OCI-LY7 (cell line): ENCODE measurements around the gene RACGAP1. TPM values are rescaled to one million over a fixed set of nuclear protein-coding genes. Genes with fewer than 3 reads are reported as not detected.

Source experiments
- BruUV-seq: library from RNA; stranded (reverse); fragments of 400-500 nt; replicated peaks from 2 replicates; lab custom pipeline; 2021; lab: Mats Ljungman, UMichigan
- CTCF ChIA-PET: fragments of 300-600 bp; sonication (Branson Sonifier 250); formaldehyde crosslinking; loops from one replicate; lab custom pipeline; 2022; ENCODE audit warnings: antibody characterized with exemption; ENCODE audit not compliant: unreplicated experiment; lab: Charles Lee
- POLR2A ChIA-PET: fragments of 300-600 bp; sonication (Branson Sonifier 250); formaldehyde crosslinking; loops from one replicate; lab custom pipeline; 2022; ENCODE audit warnings: antibody characterized with exemption; lab: Charles Lee
- DNase-seq: peaks from one replicate; pipeline ENCODE4 v3.0.0-alpha.2; 2015; ENCODE audit warnings: low spot score
- H2AFZ ChIP-seq: fragments of 200-600 bp; sonication (generic), shearing (Covaris generic); 2 replicates; pipeline ENCODE4 v1.6.1; 2014; ENCODE audit warnings: mild to moderate bottlenecking, antibody characterized with exemption, low read length, moderate library complexity
- H3K27ac ChIP-seq: fragments of 200-600 bp; sonication (generic); 2 replicates; pipeline ENCODE4 v1.5.1; 2014; ENCODE audit warnings: mixed run types, low read depth, mild to moderate bottlenecking, moderate library complexity, low read length, inconsistent platforms; ENCODE audit not compliant: poor library complexity, severe bottlenecking
- H3K36me3 ChIP-seq: fragments of 200-600 bp; sonication (generic); 2 replicates; pipeline ENCODE4 v1.6.1; 2014; ENCODE audit warnings: mild to moderate bottlenecking, antibody characterized with exemption, low read length, moderate library complexity, mixed read lengths; ENCODE audit not compliant: insufficient read depth
- H3K4me1 ChIP-seq: fragments of 200-600 bp; sonication (generic); 2 replicates; pipeline ENCODE4 v1.5.1; 2014; ENCODE audit warnings: mild to moderate bottlenecking, low read length; ENCODE audit not compliant: insufficient read depth, poor library complexity, severe bottlenecking
- H3K4me2 ChIP-seq: fragments of 200-600 bp; sonication (generic); 2 replicates; pipeline ENCODE4 v1.6.1; 2014; ENCODE audit warnings: mild to moderate bottlenecking, low read length
- H3K4me3 ChIP-seq: fragments of 200-600 bp; sonication (generic); 2 replicates; pipeline ENCODE4 v1.5.1; 2014; ENCODE audit warnings: mild to moderate bottlenecking, low read depth, low read length; ENCODE audit not compliant: poor library complexity, severe bottlenecking
- H3K79me2 ChIP-seq: fragments of 200-600 bp; sonication (generic); 2 replicates; pipeline ENCODE4 v1.6.1; 2016; ENCODE audit warnings: low read depth, mild to moderate bottlenecking, low read length, moderate library complexity, mixed read lengths; ENCODE audit not compliant: insufficient read depth
- H3K9me2 ChIP-seq: fragments of 200-600 bp; sonication (generic); 2 replicates; pipeline ENCODE4 v1.6.1; 2016; ENCODE audit warnings: mild to moderate bottlenecking, low read length, mixed read lengths; ENCODE audit not compliant: insufficient read depth
- H3K9me3 ChIP-seq: fragments of 200-600 bp; sonication (generic); 2 replicates; pipeline ENCODE4 v1.6.1; 2014; ENCODE audit warnings: mild to moderate bottlenecking, mixed run types, low read length, mixed read lengths
- H4K20me1 ChIP-seq: fragments of 200-600 bp; sonication (generic); 2 replicates; pipeline ENCODE4 v1.6.1; 2014; ENCODE audit warnings: mild to moderate bottlenecking, antibody characterized with exemption, low read length, moderate library complexity, mixed read lengths; ENCODE audit not compliant: insufficient read depth
- EZH2phosphoT487 ChIP-seq: fragments of 200-600 bp; sonication (generic); IDR thresholded peaks from 2 replicates; pipeline ENCODE4 v1.6.1; 2018; ENCODE audit warnings: low read depth, borderline replicate concordance, mild to moderate bottlenecking, mixed run types, antibody characterized with exemption, low read length, moderate library complexity, mixed read lengths
- intact Hi-C: fragments of 100-400 bp; cut with micrococcal nuclease; formaldehyde crosslinking; loops from one replicate; pipeline ENCODE4 v1.10.0; 2022; ENCODE audit not compliant: unreplicated experiment
- total RNA-seq, 2 experiments: library from RNA; depleted of rRNA in 1 of 2; stranded (reverse); fragments of >200 nt in 1 of 2; shearing (Covaris generic) in 1 of 2; gene quantifications; 2 replicates each; pipeline ENCODE4 v1.2.3, GENCODE V29; 2014 to 2022
- TF ChIP-seq, protein P1 (sequence below): fragments of 200-600 bp; sonication (generic); conservative IDR thresholded peaks from 2 replicates; pipeline ENCODE4 v1.5.1; 2014; ENCODE audit warnings: mild to moderate bottlenecking, antibody characterized with exemption, low read length, moderate library complexity, mixed read lengths

Gene RACGAP1
- total RNA-seq, 2 experiments from 2014 or later: 69.6 to 104 TPM

DNA sequence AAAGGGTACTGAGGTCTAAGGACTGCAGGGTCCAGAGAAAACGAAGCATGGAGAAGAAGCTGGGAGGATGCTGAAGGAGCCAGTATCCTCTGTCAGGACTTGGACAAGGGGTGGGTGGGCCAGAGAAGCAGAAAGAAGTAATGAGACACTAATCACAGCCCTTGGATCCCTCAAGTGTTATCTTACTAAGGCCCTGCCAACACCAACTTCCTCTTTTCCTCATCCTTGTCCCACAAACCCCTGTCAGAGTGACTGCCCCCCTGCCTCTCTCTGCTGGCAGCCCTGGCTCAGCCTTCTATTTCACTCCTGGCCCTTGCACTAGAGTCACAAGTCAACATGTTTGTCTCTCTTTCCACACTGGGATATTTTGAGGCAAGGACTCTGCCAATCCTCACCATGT lies 28.3 kb upstream of the RACGAP1 start:
- Histone ChIP-seq H3K9me2 (no peaks in the 10 kb centered on the region), H2AFZ (no peak overlapping the region), H3K36me3 (no peaks in the 10 kb centered on the region), H3K4me2 (no peak overlapping the region), H3K4me3 (no peak overlapping the region), H3K27ac (no peak overlapping the region), H3K79me2 (no peaks in the 10 kb centered on the region), H3K9me3 (no peaks in the 10 kb centered on the region), H4K20me1 (no peaks in the 10 kb centered on the region), H3K4me1 (peaks cover 15% of the 10 kb centered on the region)
- intact Hi-C loops: loop anchor here (10.0 kb wide), 1 partner anchor 189 kb away; no protein-coding TSS in a partner anchor
- BruUV-seq: no TSS peak
- TF ChIP-seq, protein P1, sequence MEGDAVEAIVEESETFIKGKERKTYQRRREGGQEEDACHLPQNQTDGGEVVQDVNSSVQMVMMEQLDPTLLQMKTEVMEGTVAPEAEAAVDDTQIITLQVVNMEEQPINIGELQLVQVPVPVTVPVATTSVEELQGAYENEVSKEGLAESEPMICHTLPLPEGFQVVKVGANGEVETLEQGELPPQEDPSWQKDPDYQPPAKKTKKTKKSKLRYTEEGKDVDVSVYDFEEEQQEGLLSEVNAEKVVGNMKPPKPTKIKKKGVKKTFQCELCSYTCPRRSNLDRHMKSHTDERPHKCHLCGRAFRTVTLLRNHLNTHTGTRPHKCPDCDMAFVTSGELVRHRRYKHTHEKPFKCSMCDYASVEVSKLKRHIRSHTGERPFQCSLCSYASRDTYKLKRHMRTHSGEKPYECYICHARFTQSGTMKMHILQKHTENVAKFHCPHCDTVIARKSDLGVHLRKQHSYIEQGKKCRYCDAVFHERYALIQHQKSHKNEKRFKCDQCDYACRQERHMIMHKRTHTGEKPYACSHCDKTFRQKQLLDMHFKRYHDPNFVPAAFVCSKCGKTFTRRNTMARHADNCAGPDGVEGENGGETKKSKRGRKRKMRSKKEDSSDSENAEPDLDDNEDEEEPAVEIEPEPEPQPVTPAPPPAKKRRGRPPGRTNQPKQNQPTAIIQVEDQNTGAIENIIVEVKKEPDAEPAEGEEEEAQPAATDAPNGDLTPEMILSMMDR: no peak
- no peak for TF ChIP-seq EZH2phosphoT487
- POLR2A ChIA-PET: no interaction called here
- DNase-seq: no peak
- CTCF ChIA-PET: no interaction called here

DNA sequence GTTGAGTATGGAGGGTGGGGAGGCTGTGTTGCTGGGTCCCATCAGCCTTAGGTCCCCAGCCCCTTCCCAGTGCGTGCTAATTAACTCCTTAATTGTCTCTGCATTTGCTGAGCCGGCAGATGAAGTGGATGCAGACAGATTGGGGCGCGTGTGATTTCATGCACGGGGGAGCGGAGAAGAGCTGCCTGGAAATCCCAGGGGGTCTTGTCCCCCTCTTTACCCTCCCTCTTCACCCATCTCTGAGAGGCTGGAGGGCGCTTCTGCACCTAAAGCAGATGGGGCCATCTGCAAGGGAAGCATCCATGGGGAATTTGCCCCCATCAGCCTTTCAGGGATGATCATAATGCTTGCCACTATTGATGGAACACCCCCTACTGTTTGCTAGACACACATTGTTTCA lies 27.7 kb upstream of the RACGAP1 start:
- Histone ChIP-seq H3K36me3 (no peaks in the 10 kb centered on the region), H3K4me2 (no peak overlapping the region), H3K4me1 (peaks cover 15% of the 10 kb centered on the region), H3K9me3 (no peaks in the 10 kb centered on the region), H3K9me2 (no peaks in the 10 kb centered on the region), H3K27ac (no peak overlapping the region), H2AFZ (no peak overlapping the region), H3K79me2 (no peaks in the 10 kb centered on the region), H3K4me3 (no peak overlapping the region), H4K20me1 (no peaks in the 10 kb centered on the region)
- ChIA-PET CTCF (no interaction called here), POLR2A (no interaction called here)
- DNase-seq: no peak
- intact Hi-C loops: loop anchor here (10.0 kb wide), 1 partner anchor 188 kb away; no protein-coding TSS in a partner anchor
- BruUV-seq: no TSS peak
- TF ChIP-seq, protein P1: no peak
- no peak for TF ChIP-seq EZH2phosphoT487

DNA sequence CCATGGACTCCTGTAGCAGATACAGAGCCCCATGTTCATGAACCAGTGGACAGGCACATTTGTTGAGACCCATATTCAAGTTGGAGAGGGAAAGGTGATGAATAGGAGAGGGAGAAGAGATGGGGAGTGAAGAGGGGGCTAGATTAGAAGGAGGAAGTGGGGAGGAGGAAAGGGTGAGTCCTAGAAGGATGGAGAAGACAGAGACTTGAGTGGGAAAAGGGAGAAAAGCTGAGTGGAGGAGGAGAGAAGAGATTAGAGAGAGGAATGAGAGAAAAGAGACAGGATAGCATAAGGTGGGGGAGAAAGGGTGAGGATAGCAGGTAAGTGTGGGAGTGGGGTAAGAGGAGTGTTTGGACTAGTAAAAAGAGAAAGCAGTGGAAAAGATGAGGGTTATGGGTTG lies 27.2 kb upstream of the RACGAP1 start:
- DNase-seq: no peak
- H2AFZ ChIP-seq: no peak overlapping the region
- H3K4me3 ChIP-seq: no peak overlapping the region
- H3K36me3 ChIP-seq: no peaks in the 10 kb centered on the region
- intact Hi-C loops: loop anchor here (10.0 kb wide), 1 partner anchor 188 kb away; no protein-coding TSS in a partner anchor
- no peaks in the 10 kb centered on the region for H3K9me2 ChIP-seq
- no peak overlapping the region for H3K27ac ChIP-seq
- no peak overlapping the region for H3K4me2 ChIP-seq
- H3K9me3 ChIP-seq: no peaks in the 10 kb centered on the region
- H3K4me1 ChIP-seq: peaks cover 15% of the 10 kb centered on the region
- ChIA-PET CTCF (no interaction called here), POLR2A (no interaction called here)
- BruUV-seq: no TSS peak
- H4K20me1 ChIP-seq: no peaks in the 10 kb centered on the region
- H3K79me2 ChIP-seq: no peaks in the 10 kb centered on the region
- TF ChIP-seq, protein P1: no peak
- TF ChIP-seq EZH2phosphoT487: no peak
